ENCODE data around the gene MYCL.
A peak's percentile ranks its signal among the peaks of the same experiment; 100 is the strongest.

The MYCL gene

DNA sequence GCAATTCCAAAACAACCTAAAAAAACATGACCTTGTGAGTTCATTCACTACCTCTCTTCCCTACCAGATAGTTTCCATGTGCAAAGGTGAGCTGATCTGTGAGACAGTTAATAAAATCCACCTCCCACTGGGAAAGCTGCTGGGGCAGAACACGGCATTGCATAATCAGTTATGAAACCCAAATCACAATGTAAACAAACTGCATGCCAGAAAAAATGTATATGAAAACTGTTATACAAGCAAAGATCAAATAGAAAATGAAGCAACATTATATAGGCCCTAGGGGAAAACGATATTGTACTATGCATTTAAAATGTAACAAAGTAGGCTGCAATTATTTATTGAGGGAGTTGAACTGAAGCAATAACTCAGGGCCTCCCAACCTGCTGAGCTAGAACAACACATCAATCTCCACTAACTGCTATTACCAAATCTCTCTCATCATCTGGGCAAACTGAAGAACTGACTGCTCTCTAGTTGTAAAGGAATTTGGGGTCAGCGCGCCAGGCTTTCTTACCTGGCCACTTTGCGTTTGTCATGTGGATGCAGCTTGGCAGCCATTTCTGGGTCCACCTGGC lies 49.4 kb downstream of the MYCL start:
- no peak for DNase-seq (ENCODE audit: low read depth)

DNA sequence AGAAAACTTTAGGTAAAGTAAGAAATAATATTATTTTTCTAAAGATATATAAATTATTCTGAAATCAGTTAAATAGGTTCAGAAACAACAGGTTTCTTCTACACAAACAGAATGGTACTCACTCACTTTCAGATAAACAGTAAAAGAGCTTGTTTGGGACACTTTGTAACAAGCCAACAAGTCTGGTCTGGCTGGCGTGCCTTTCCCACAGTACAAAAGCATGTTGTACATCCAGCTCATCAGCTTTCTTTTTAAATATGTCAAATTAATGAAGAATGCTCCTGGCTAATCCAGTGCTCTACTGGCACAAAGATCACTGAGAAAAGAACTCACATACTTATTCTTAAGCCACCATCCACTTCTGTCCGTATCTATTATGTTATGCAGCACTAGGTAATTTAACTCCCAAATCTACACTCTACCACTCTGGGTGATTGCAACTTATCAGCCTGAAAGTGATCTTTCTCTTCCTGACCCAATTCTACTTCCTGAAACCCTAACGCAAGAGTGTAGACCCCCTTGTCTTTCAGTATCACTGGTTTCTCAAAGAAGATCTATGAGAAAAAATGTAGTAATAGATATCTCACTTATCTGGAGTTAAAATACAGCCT lies 51.0 kb downstream of the MYCL start:
- DNase-seq (ENCODE audit: low read depth) = no peak

DNA sequence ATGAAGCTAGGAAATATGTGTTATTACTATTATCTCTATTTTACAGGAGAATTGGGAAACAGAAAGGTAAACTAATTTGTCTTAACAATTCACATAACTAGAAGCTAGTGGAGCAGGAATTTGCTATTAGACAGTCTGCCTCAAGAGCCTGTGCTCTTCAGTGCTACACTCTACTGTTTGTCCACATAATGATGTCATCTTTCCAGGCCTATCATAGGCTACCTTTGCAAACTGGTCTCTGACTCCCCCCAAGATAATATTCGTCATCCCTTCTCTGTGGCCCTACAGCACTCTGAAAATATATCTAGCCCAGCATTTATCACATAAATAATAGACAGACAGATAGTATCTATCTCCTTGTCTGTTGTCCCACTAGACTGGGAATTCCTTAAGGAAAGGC lies 52.5 kb downstream of the MYCL start:
- DNase-seq (ENCODE audit: low read depth) = no peak

DNA sequence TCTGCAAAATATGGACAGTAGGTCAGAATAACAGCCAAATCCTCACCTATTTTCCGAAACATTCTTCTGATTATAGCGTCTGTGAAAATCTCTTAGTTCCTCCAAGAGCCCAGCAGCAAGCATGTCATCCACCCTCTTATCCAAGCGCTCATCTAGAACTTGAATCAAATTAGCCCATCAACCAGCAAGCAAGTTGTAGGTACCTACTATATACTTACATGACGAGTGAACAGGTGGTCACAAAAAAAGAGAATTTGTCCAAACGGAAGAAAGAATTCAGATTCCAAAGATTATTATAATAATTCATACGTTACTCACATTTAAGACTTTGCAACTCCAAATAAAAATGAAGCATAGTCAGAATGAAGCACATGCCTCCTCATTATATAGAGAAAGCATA lies 53.8 kb downstream of the MYCL start:
- no peak for DNase-seq (ENCODE audit: low read depth)

DNA sequence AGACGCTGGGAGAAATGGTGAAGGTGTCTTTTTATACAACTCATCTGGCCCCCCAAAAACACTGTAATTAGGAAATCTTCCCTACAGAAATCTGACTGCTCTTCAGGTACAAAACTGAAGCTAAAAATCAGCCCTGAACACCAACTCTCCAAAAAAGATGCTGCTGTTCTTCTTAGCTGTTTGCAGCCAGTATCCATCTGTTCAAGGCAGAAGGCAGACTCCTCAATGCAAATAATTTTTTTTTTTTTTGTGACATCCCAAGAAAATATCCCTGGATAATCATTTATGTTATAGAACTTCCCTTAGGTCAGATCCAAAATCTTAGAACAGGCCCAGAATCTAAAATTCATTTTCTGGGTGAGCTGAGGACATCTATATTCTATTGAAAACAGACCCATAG lies 54.9 kb downstream of the MYCL start:
- DNase-seq (ENCODE audit: low read depth) = no peak

DNA sequence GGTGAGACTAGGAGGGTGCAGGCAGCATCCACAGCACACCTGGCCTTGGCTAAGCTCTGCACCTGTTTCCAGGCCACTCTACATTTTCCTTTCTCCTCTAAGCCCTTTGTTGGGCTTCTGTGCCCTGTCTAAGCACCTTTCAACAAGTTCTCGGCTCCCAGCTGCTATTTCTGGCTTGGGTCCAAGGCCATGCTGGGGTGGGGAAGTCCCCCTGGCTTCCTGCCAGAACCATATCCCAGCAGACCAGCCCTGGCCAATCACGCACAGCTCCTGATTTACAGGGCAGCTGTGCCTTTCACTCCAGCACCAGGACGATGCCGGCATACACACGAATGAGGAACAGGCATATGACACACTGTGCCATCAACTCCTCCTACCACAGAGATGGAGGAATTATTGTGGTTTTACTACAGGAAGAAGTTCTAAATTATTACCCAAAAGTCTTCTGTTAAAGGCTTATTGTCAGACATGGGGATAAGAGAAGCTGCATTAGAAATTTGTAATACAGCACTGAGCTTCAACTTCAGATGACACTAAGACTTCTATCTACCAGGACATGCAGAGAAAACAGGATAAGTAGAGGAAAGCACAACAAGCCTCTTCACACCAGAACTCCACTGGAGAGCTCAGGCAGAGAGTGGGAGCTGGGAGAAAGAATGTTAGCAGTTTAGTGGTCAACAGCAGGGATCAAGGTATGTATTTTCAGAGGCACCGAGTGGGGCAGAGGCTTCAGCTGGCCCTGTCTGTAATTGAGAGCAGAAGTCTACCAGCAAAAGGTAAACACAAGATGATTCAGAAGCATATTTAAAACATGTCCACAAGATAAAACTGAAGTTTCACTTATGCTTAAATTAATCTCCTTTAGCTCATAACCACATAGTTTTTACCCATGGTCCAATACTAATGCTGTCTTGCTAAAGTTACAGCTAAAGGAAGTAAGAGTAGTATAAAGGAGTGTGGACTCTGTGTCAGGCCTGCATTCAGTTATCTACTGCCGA lies 55.8 kb downstream of the MYCL start:
- DNase-seq (ENCODE audit: low read depth) = peak; percentile 42
